Retinal pigment epithelial cell (primary cell): ENCODE data around the gene HOXC5.

Experiments used
- DNase-seq: peaks from one replicate; pipeline ENCODE4 v3.0.0-alpha.2; 2010; ENCODE audit warnings: low read depth
- H3K4me3 ChIP-seq: 2 replicates; pipeline ENCODE4 v1.5.1; 2011; ENCODE audit warnings: mild to moderate bottlenecking, low read length, control low read depth, moderate library complexity
- CTCF ChIP-seq: conservative IDR thresholded peaks from 2 replicates; pipeline ENCODE4 v1.5.1; 2011; ENCODE audit warnings: low read depth, low read length, control low read depth, inconsistent platforms

Gene HOXC5

GRCh38 chr12:53996240-53997203 lies 36.3 kb upstream of the HOXC5 start:
- no peak for TF ChIP-seq CTCF
- no peak for DNase-seq
- H3K4me3 ChIP-seq, result no peak overlapping the region

GRCh38 chr12:53997204-53998109 lies 35.4 kb upstream of the HOXC5 start:
- no peak overlapping the region for H3K4me3 ChIP-seq
- no peak for DNase-seq
- no peak for TF ChIP-seq CTCF

GRCh38 chr12:53998110-53998899 lies 34.5 kb upstream of the HOXC5 start:
- TF ChIP-seq CTCF, result no peak
- DNase-seq, result no peak
- no peak overlapping the region for H3K4me3 ChIP-seq

GRCh38 chr12:53998900-53999236 lies 34.0 kb upstream of the HOXC5 start:
- no peak overlapping the region for H3K4me3 ChIP-seq
- no peak for TF ChIP-seq CTCF

GRCh38 chr12:53999559-54000115 lies 33.2 kb upstream of the HOXC5 start:
- no peak for DNase-seq
- TF ChIP-seq CTCF, result no peak
- H3K4me3 ChIP-seq, result no peak overlapping the region

More at GRCh38 chr12:53998900-53999236, 34.0 kb upstream of the HOXC5 start:
- no peak for DNase-seq
